ENCODE measurements around the gene GATA6.

Gene GATA6

GRCh38 chr18:22169011-22169888 is at the start of gene GATA6:
GATA6 (plus strand) TSS chr18:22169589; CDS start chr18:22171145, 1,556 bp downstream.
- DNase-seq (ENCODE audit: low read depth): no peak

GRCh38 chr18:22124970-22125369 is 44.4 kb upstream of the GATA6 start:
- no peak for DNase-seq (ENCODE audit: low read depth)

DNA sequence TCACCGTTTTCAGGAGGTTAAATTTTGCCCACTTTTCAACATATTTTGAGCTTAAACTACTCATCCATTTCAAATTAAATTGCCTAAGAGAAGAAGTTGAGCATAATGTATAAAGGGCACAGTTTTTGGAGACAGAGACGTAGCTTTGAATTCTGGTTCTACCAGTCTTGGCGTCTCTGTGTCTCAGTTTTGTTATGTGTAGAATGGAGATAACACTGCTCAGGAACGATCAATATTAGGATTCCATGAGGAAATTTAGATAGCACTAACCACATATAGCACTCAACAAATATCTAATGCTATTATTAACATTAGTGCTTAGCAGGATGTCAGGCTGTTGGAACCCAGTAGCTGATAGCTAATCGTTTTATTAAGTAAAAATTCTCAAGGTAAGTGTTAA is 40.4 kb upstream of the GATA6 start:
- no peak for DNase-seq (ENCODE audit: low read depth)

GRCh38 chr18:22129778-22130177 is 39.6 kb upstream of the GATA6 start:
- no peak for DNase-seq (ENCODE audit: low read depth)

DNA sequence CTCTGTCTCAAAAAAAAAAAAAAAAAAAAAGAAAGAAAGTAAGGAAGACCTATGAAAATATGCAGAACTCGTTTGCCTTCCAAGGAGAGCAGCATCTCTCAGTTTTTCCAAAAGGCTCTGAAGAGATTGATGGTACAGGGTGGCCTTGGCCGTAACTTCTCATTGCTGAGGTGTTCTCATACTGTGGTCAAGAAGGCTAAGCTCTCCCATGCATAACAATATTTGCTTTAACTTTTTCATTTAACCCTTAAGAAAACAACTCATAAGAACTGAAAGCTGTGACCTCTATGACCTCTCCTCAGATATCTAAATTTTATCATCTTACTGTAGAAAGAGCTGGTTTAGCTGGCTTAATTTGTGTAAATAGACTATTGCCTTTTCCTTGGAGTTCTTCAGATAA is 37.1 kb upstream of the GATA6 start:
- DNase-seq (ENCODE audit: low read depth): no peak

- DNase-seq (ENCODE audit: low read depth): no peak
These were observed 36.6 kb upstream of the GATA6 start for GRCh38 chr18:22132763-22133162.

DNA sequence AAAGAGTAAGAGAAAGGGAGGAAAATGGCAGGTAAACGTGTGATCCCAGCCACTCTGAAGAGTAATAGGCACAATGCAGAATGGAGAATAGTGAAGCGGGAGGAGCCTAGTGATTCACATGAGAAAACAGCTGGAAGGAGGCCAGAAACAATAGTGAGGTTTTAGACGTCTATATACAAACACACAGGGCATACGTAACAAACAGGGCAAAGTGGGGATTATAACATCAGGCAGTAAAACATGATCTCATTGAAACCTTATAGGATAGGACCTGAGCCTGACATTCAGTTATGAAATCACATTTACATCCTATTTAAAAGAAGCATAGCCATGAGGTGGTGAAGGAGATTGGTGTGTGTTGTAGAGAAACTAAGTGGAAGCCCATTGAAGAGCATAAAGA is 33.0 kb upstream of the GATA6 start:
- no peak for DNase-seq (ENCODE audit: low read depth)

DNA sequence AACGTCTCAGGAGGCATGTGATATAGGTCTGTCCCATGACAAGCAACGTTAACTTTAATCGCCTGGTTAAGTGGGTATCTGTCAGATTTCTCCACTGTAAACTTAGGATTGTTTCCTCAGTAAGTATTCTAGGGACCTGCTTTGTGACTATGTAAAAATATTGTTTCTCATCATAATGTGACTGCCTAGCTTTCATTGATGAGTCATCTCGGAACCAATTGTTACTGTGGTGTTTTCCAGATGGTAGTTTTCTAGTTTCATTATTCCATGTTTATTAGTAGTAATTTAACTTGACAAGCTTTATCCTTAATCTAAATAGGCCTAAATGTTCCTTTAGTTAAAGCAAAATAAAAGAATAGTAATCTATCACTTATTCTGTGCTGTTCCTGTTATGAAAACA is 28.2 kb upstream of the GATA6 start:
- no peak for DNase-seq (ENCODE audit: low read depth)

DNA sequence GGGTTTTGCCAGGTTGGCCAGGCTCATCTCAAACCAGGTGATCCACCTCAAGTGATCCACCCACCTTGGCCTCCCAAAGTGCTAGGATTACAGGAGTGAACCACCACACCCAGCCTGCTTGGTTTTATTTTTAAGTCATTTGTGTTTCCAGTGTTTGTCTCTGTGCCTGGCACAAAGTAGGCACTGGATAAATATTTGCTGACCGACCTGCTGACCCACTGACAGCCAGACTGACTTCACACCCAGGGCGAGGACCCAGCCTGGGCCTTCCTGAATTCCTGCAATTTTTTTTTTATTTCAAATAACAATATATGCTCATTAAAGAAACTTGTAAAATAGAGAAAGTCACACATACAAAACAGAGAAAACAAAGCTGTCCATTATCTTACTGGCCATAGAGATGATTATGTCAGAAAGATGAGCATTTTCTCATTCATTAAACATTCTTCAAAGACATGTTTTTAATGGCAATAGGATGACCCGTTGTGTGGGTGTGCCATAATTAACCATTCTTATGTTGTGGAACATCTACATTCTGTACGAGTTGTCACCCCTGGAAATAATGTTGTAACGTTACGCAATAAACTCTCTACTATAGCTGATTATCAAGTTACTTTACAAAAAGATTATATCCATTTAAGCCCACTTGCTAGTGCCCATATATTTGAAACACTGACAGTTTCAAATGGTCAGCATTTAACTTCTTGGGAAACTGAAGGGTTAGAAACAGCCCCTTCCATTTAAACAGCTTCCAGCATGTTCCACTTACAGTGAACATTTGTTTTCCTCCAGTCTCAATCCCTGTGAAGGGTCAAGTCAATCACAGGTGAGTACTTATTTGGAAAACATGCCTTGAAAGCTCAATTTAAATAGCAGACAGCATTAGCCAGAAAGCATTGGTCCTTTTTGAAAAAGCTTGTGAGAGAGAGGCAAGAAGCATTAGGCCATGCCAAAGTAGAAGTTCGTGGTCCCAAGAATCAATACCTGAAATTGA is 25.7 kb upstream of the GATA6 start:
- no peak for DNase-seq (ENCODE audit: low read depth)

DNA sequence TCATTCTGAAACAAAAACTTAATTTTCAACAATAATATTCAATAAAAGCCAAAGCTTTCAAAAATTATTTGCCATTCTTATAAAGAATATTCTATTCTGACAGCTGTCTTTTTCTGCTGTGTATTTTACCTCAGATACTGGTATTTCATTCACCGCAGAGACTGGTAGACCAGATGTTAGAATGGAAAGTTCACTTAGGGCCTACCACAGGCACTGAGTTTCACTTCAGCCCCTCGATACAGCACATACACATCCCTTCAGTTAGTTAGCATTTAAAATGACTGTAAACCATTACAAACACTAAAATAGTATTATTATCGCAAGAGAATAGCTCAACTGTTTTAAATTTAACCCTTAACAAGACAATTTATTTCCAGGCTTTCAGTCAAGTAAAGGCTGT is 24.2 kb upstream of the GATA6 start:
- no peak for DNase-seq (ENCODE audit: low read depth)

- DNase-seq (ENCODE audit: low read depth): no peak
These were observed 19.7 kb upstream of the GATA6 start for GRCh38 chr18:22149710-22150109.

DNA sequence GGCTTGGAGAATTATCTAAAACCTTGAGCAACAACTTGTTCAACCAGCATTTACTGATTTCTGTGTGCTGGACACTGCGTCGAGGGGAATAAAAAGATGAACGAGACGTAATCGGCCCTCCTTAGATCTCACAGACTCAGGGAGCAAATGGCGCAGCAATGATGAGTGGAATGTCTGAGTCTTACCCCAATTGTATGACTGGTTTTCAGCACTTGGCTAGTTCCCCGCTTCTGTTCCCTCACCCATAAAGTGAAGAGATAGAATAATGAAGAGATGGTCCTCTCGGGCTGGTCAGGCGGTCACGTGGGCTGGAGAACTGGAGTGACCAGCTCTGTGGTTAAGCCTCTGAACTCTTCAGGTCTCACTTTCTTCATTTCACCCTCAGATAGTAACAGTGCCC is 17.3 kb upstream of the GATA6 start:
- DNase-seq (ENCODE audit: low read depth): no peak

DNA sequence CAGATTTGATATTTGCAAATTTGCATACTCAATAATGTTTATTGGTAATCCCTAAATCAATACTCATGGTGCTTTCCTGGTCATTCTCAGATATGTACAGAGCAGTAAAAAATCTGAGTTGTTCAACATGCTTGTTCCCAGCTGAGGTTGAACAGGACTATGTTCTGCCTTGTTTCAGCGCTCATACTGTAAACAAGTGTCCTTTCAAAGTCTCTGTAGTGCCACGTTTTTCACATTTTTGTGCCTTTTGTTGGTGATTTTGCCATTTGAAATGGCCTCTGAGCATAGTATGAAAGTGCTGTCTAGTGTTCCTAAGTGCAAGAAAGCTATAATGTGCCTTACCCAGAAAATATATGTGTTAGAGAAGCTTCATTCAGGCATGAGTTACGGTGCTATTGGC is 16.0 kb upstream of the GATA6 start:
- no peak for DNase-seq (ENCODE audit: low read depth)

GRCh38 chr18:22155584-22155983 is 13.8 kb upstream of the GATA6 start:
- no peak for DNase-seq (ENCODE audit: low read depth)

GRCh38 chr18:22159014-22159413 is 10.4 kb upstream of the GATA6 start:
- no peak for DNase-seq (ENCODE audit: low read depth)

DNA sequence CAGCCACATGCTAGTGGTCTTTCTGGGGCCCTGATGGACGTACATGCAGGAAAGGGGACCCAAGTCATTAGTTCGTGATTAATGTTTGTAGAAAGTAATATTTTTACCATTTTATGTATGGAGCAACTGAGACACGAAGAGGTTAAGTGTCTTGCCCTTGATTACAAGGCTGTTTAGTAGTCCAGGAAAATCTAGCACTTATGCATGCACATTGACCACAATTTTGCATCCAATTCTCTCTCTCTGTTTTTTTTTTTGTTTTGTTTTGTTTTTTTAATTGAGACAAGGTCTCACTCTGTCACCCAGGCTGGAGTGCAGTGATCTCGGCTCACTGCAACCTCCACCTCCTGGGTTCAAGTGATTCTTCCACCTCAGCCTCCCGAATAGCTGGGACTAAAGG is 8.3 kb upstream of the GATA6 start:
- DNase-seq (ENCODE audit: low read depth): no peak

GRCh38 chr18:22163416-22164161 is 5.8 kb upstream of the GATA6 start:
- no peak for DNase-seq (ENCODE audit: low read depth)

- no peak for DNase-seq (ENCODE audit: low read depth)
These were observed 4.9 kb upstream of the GATA6 start for GRCh38 chr18:22164337-22165048.

DNA sequence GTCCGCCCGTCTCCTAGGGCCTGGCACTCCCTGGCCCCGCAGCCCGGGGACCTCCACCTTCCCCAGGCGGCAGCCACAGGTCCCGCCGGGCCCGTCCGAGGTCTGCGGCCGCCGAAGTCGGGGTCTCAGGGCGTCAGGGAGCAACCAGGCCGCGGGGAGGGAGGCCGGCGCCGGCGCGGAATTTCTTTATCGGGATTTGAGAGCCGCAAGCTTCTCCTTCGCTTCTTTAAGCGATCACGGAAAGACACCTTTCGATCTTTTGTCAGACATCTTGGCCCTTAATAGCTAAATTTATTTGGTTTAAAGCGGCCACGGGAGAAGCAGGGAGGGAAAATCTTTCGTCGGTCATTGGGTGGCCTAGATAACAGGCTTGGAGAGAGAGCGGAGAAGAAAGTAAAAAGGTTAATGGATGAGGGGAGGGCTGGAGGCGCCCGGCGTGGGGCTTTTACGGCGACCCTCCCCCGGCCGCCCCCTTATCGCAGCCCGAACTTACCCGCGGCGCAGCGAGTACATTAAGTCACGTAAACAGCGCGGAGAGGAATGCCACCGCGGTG is 4.3 kb upstream of the GATA6 start:
- DNase-seq (ENCODE audit: low read depth): no peak

DNA sequence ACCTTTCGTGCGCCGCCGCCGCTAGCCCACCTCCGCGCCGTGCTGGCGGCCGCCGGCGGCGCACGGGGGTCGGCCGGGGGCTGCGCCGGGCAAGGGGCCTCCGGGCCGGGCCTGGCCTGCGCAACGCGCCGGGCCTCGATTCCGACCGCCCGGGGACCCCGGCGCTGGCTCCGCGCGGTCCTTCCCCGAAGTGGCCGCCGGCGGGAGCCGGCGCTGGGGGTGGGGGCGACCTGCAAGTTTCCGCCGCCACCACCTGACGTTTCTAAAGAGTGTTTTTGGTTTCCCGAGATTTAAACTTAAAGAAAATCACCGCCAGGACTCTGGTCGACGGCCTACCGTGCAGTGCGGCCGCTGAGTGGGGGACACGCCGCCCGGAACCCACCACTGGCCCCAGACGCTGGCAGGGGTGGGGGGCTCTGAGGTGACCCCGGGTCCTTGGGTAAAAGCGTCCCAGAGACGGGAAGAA is 3.8 kb upstream of the GATA6 start:
- no peak for DNase-seq (ENCODE audit: low read depth)
